Measurements from ENCODE around the gene TMEM53.
A peak's percentile ranks its signal among the peaks of the same experiment; 100 is the strongest.

The TMEM53 gene

GRCh38 chr1:44660176-44660575 is 14.1 kb downstream of the TMEM53 start:
- no peak overlapping the region for H3K4me3 ChIP-seq (ENCODE audit: insufficient read depth, low read depth, low read length, poor library complexity, severe bottlenecking)
- H3K36me3 ChIP-seq (ENCODE audit: control insufficient read depth, insufficient read depth, low read length), result no peaks in the 10 kb centered on the region
- H3K9me3 ChIP-seq (ENCODE audit: control insufficient read depth, low read length), result no peaks in the 10 kb centered on the region
- H3K27me3 ChIP-seq (replicated peaks; ENCODE audit: control insufficient read depth, insufficient read depth, low read length, poor library complexity, severe bottlenecking), result no peaks in the 10 kb centered on the region
- peaks cover 8% of the 10 kb centered on the region for H3K4me1 ChIP-seq (ENCODE audit: control insufficient read depth, insufficient read depth, low read length, poor library complexity, severe bottlenecking)
- DNase-seq, result no peak
- H3K27ac ChIP-seq (ENCODE audit: insufficient read depth, low read length, poor library complexity, severe bottlenecking), result no peak overlapping the region

GRCh38 chr1:44659566-44659965 is 14.7 kb downstream of the TMEM53 start:
- DNase-seq, result no peak
- no peaks in the 10 kb centered on the region for H3K9me3 ChIP-seq (ENCODE audit: control insufficient read depth, low read length)

GRCh38 chr1:44655609-44656008 is 18.7 kb downstream of the TMEM53 start:
- DNase-seq, result no peak
- Histone ChIP-seq H3K9me3 (ENCODE audit: control insufficient read depth, low read length) (no peaks in the 10 kb centered on the region), H3K4me1 (ENCODE audit: control insufficient read depth, insufficient read depth, low read length, poor library complexity, severe bottlenecking) (no peaks in the 10 kb centered on the region), H3K4me3 (ENCODE audit: insufficient read depth, low read depth, low read length, poor library complexity, severe bottlenecking) (no peak overlapping the region), H3K27me3 (replicated peaks; ENCODE audit: control insufficient read depth, insufficient read depth, low read length, poor library complexity, severe bottlenecking) (no peaks in the 10 kb centered on the region), H3K36me3 (ENCODE audit: control insufficient read depth, insufficient read depth, low read length) (peaks cover 6% of the 10 kb centered on the region), H3K27ac (ENCODE audit: insufficient read depth, low read length, poor library complexity, severe bottlenecking) (no peak overlapping the region)

More at GRCh38 chr1:44659566-44659965, 14.7 kb downstream of the TMEM53 start:
- H3K27ac ChIP-seq (ENCODE audit: insufficient read depth, low read length, poor library complexity, severe bottlenecking), result no peak overlapping the region
- no peaks in the 10 kb centered on the region for H3K36me3 ChIP-seq (ENCODE audit: control insufficient read depth, insufficient read depth, low read length)
- no peaks in the 10 kb centered on the region for H3K27me3 ChIP-seq (replicated peaks; ENCODE audit: control insufficient read depth, insufficient read depth, low read length, poor library complexity, severe bottlenecking)
- peaks cover 3% of the 10 kb centered on the region for H3K4me1 ChIP-seq (ENCODE audit: control insufficient read depth, insufficient read depth, low read length, poor library complexity, severe bottlenecking)
- H3K4me3 ChIP-seq (ENCODE audit: insufficient read depth, low read depth, low read length, poor library complexity, severe bottlenecking), result no peak overlapping the region

- H3K27ac ChIP-seq (ENCODE audit: insufficient read depth, low read length, poor library complexity, severe bottlenecking), result no peak overlapping the region
- no peaks in the 10 kb centered on the region for H3K27me3 ChIP-seq (replicated peaks; ENCODE audit: control insufficient read depth, insufficient read depth, low read length, poor library complexity, severe bottlenecking)
- H3K4me1 ChIP-seq (ENCODE audit: control insufficient read depth, insufficient read depth, low read length, poor library complexity, severe bottlenecking), result no peaks in the 10 kb centered on the region
- H3K4me3 ChIP-seq (ENCODE audit: insufficient read depth, low read depth, low read length, poor library complexity, severe bottlenecking), result no peak overlapping the region
- H3K36me3 ChIP-seq (ENCODE audit: control insufficient read depth, insufficient read depth, low read length), result peaks cover 15% of the 10 kb centered on the region
- DNase-seq, result no peak
- no peaks in the 10 kb centered on the region for H3K9me3 ChIP-seq (ENCODE audit: control insufficient read depth, low read length)
Measured at GRCh38 chr1:44654621-44655187, 19.6 kb downstream of the TMEM53 start.

GRCh38 chr1:44653107-44653964 is 20.9 kb downstream of the TMEM53 start:
- H3K36me3 ChIP-seq (ENCODE audit: control insufficient read depth, insufficient read depth, low read length), result peaks cover 29% of the 10 kb centered on the region
- DNase-seq, result no peak
- no peaks in the 10 kb centered on the region for H3K9me3 ChIP-seq (ENCODE audit: control insufficient read depth, low read length)

GRCh38 chr1:44652445-44653106 is 21.7 kb downstream of the TMEM53 start:
- H3K27ac ChIP-seq (ENCODE audit: insufficient read depth, low read length, poor library complexity, severe bottlenecking), result no peak overlapping the region
- H3K27me3 ChIP-seq (replicated peaks; ENCODE audit: control insufficient read depth, insufficient read depth, low read length, poor library complexity, severe bottlenecking), result no peaks in the 10 kb centered on the region
- H3K4me3 ChIP-seq (ENCODE audit: insufficient read depth, low read depth, low read length, poor library complexity, severe bottlenecking), result no peak overlapping the region
- peaks cover 36% of the 10 kb centered on the region for H3K36me3 ChIP-seq (ENCODE audit: control insufficient read depth, insufficient read depth, low read length)
- H3K9me3 ChIP-seq (ENCODE audit: control insufficient read depth, low read length), result no peaks in the 10 kb centered on the region
- H3K4me1 ChIP-seq (ENCODE audit: control insufficient read depth, insufficient read depth, low read length, poor library complexity, severe bottlenecking), result no peaks in the 10 kb centered on the region
- DNase-seq, result peak; percentile 46 to 63 (median 48)

More at GRCh38 chr1:44653107-44653964, 20.9 kb downstream of the TMEM53 start:
- Histone ChIP-seq H3K27me3 (replicated peaks; ENCODE audit: control insufficient read depth, insufficient read depth, low read length, poor library complexity, severe bottlenecking) (no peaks in the 10 kb centered on the region), H3K4me1 (ENCODE audit: control insufficient read depth, insufficient read depth, low read length, poor library complexity, severe bottlenecking) (no peaks in the 10 kb centered on the region), H3K4me3 (ENCODE audit: insufficient read depth, low read depth, low read length, poor library complexity, severe bottlenecking) (no peak overlapping the region), H3K27ac (ENCODE audit: insufficient read depth, low read length, poor library complexity, severe bottlenecking) (no peak overlapping the region)

GRCh38 chr1:44651069-44651468 is 23.2 kb downstream of the TMEM53 start:
- no peaks in the 10 kb centered on the region for H3K4me1 ChIP-seq (ENCODE audit: control insufficient read depth, insufficient read depth, low read length, poor library complexity, severe bottlenecking)
- no peaks in the 10 kb centered on the region for H3K9me3 ChIP-seq (ENCODE audit: control insufficient read depth, low read length)
- H3K4me3 ChIP-seq (ENCODE audit: insufficient read depth, low read depth, low read length, poor library complexity, severe bottlenecking), result no peak overlapping the region
- no peak for DNase-seq
- no peak overlapping the region for H3K27ac ChIP-seq (ENCODE audit: insufficient read depth, low read length, poor library complexity, severe bottlenecking)
- peaks cover 52% of the 10 kb centered on the region for H3K36me3 ChIP-seq (ENCODE audit: control insufficient read depth, insufficient read depth, low read length)
- no peaks in the 10 kb centered on the region for H3K27me3 ChIP-seq (replicated peaks; ENCODE audit: control insufficient read depth, insufficient read depth, low read length, poor library complexity, severe bottlenecking)

- Histone ChIP-seq H3K27me3 (replicated peaks; ENCODE audit: control insufficient read depth, insufficient read depth, low read length, poor library complexity, severe bottlenecking) (no peaks in the 10 kb centered on the region), H3K4me3 (ENCODE audit: insufficient read depth, low read depth, low read length, poor library complexity, severe bottlenecking) (no peak overlapping the region), H3K27ac (ENCODE audit: insufficient read depth, low read length, poor library complexity, severe bottlenecking) (no peak overlapping the region), H3K4me1 (ENCODE audit: control insufficient read depth, insufficient read depth, low read length, poor library complexity, severe bottlenecking) (no peaks in the 10 kb centered on the region), H3K9me3 (ENCODE audit: control insufficient read depth, low read length) (no peaks in the 10 kb centered on the region), H3K36me3 (ENCODE audit: control insufficient read depth, insufficient read depth, low read length) (peaks cover 59% of the 10 kb centered on the region)
- no peak for DNase-seq
Measured at GRCh38 chr1:44650159-44650831, 24.0 kb downstream of the TMEM53 start.

GRCh38 chr1:44649788-44650158 is 24.5 kb downstream of the TMEM53 start:
- no peak for DNase-seq
- no peaks in the 10 kb centered on the region for H3K4me1 ChIP-seq (ENCODE audit: control insufficient read depth, insufficient read depth, low read length, poor library complexity, severe bottlenecking)
- H3K4me3 ChIP-seq (ENCODE audit: insufficient read depth, low read depth, low read length, poor library complexity, severe bottlenecking), result no peak overlapping the region
- no peak overlapping the region for H3K27ac ChIP-seq (ENCODE audit: insufficient read depth, low read length, poor library complexity, severe bottlenecking)
- no peaks in the 10 kb centered on the region for H3K9me3 ChIP-seq (ENCODE audit: control insufficient read depth, low read length)
- H3K27me3 ChIP-seq (replicated peaks; ENCODE audit: control insufficient read depth, insufficient read depth, low read length, poor library complexity, severe bottlenecking), result no peaks in the 10 kb centered on the region
- peaks cover 64% of the 10 kb centered on the region for H3K36me3 ChIP-seq (ENCODE audit: control insufficient read depth, insufficient read depth, low read length)

Data from effector memory CD4-positive, alpha-beta T cell (primary cell).